Bronchial epithelial cell (primary cell): ENCODE data around the gene TAC4. TPM values are rescaled to one million over a fixed set of nuclear protein-coding genes. Genes with fewer than 3 reads are reported as not detected.

Experiments
- DNase-seq: peaks from one replicate; pipeline ENCODE4 v3.0.0-alpha.2; 2010; ENCODE audit warnings: low read depth
- FAIRE-seq: peaks from 2 replicates; lab custom pipeline; 2011; peaks lifted over from hg19 to GRCh38; lab: Jason Lieb, UNC
- H3K27me3 ChIP-seq: 2 replicates; pipeline ENCODE4 v1.5.1; 2011; ENCODE audit warnings: low read length; ENCODE audit not compliant: control insufficient read depth, insufficient read depth
- H3K36me3 ChIP-seq: 2 replicates; pipeline ENCODE4 v1.5.1; 2011; ENCODE audit warnings: low read length; ENCODE audit not compliant: control insufficient read depth, insufficient read depth
- H3K4me3 ChIP-seq: 2 replicates; pipeline ENCODE4 v1.5.1; 2011; ENCODE audit warnings: mild to moderate bottlenecking, low read depth, low read length, control low read depth
- total RNA-seq: library from RNA; depleted of rRNA; stranded (reverse); fragments of >200 nt; gene quantifications from 2 replicates; pipeline ENCODE4 v1.2.1, GENCODE V29; 2014
- TF ChIP-seq, protein P1 (sequence below): IDR thresholded peaks from 2 replicates; pipeline ENCODE4 v1.5.1; 2011; ENCODE audit warnings: mild to moderate bottlenecking, moderate library complexity, low read length, control low read depth, inconsistent platforms; ENCODE audit not compliant: insufficient read depth, severe bottlenecking

Gene TAC4
- total RNA-seq, 1 donor from 2014 or later = not detected

DNA sequence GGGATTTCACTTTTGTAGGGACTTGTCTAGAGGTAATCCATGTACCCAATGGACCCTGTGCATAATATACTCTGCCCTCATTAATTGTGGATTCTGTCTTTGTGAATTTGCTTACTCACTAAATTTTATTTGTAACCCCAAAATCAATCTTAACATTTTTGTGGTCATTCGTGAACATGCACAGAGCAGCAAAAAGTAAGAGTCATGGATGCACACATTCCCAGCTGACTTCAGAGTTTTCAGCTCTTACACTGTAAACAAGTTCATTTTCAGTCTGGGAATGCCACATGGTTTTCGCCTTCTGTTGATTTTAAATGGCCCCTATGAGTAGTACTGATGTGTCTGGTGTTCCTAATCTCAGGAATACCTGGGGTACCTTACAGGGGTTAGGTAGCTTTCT is 24.3 kb downstream of the TAC4 start:
- TF ChIP-seq, protein P1, sequence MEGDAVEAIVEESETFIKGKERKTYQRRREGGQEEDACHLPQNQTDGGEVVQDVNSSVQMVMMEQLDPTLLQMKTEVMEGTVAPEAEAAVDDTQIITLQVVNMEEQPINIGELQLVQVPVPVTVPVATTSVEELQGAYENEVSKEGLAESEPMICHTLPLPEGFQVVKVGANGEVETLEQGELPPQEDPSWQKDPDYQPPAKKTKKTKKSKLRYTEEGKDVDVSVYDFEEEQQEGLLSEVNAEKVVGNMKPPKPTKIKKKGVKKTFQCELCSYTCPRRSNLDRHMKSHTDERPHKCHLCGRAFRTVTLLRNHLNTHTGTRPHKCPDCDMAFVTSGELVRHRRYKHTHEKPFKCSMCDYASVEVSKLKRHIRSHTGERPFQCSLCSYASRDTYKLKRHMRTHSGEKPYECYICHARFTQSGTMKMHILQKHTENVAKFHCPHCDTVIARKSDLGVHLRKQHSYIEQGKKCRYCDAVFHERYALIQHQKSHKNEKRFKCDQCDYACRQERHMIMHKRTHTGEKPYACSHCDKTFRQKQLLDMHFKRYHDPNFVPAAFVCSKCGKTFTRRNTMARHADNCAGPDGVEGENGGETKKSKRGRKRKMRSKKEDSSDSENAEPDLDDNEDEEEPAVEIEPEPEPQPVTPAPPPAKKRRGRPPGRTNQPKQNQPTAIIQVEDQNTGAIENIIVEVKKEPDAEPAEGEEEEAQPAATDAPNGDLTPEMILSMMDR = no peak
- H3K27me3 ChIP-seq = no peaks in the 10 kb centered on the region
- no peak for FAIRE-seq
- no peak for DNase-seq
- H3K4me3 ChIP-seq = no peak overlapping the region
- H3K36me3 ChIP-seq = peaks cover 13% of the 10 kb centered on the region

DNA sequence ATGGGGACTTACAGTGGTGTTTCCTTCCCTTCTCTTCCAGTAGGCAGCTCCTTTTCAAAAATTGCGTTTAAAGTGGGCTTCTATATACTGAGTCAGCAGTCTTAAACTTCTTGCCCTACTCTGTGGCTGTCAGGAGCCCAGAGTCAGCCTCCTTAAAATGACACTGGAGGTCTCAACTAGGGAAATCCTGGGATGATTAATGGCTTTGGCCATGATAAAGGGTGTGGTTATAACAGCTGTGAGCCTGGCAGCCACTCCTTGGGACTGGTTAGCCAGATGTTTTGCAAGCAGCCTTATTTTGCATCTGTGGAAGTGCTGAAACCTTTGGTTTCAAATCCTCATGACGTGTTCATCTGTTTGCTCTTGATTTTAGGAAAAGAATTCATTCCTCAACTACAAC is 25.0 kb downstream of the TAC4 start:
- TF ChIP-seq, protein P1 = no peak
- H3K36me3 ChIP-seq = peaks cover 15% of the 10 kb centered on the region
- FAIRE-seq = no peak
- DNase-seq = peak; percentile 21
- no peaks in the 10 kb centered on the region for H3K27me3 ChIP-seq
- no peak overlapping the region for H3K4me3 ChIP-seq

DNA sequence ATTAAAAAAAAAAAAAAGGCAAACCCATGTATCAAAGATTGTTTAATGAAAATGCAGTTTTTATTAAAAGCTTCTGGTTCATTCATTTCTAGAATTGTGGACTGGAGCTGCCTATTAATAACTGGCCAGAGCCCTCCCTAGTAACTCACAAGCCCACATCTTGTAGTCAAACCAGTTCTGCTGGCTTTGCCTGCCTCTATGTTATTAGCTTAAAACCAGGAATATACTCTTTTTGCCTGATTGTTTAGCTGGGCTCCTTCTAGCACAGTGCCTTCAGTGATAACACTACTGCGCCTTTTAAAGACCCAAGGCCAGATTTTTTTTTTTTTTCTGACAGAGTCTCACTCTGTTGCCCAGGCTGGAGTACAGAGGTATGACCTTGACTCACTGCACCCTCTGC is 26.0 kb downstream of the TAC4 start:
- TF ChIP-seq, protein P1 = no peak
- Histone ChIP-seq H3K27me3 (no peaks in the 10 kb centered on the region), H3K4me3 (no peak overlapping the region), H3K36me3 (peaks cover 12% of the 10 kb centered on the region)
- DNase-seq (peak; percentile 30), FAIRE-seq (no peak)

DNA sequence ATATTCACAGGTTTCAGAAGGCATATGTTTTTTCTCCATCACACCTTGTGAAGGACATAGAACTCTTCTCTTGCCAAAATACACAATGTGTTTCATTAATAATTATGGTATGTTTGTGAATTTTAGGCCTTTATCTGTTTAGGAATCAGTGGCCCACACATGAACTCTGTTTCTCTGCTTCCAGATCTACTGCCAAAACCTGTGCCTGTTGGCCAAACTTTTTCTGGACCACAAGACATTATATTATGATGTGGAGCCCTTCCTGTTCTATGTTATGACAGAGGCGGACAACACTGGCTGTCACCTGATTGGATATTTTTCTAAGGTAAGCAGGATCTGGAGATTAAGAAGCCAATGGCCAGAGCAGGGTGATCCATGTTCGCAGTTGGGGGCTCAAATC is 26.4 kb downstream of the TAC4 start:
- peaks cover 11% of the 10 kb centered on the region for H3K36me3 ChIP-seq
- H3K27me3 ChIP-seq = no peaks in the 10 kb centered on the region
- no peak overlapping the region for H3K4me3 ChIP-seq
- TF ChIP-seq, protein P1 = no peak
- FAIRE-seq = no peak
- no peak for DNase-seq

DNA sequence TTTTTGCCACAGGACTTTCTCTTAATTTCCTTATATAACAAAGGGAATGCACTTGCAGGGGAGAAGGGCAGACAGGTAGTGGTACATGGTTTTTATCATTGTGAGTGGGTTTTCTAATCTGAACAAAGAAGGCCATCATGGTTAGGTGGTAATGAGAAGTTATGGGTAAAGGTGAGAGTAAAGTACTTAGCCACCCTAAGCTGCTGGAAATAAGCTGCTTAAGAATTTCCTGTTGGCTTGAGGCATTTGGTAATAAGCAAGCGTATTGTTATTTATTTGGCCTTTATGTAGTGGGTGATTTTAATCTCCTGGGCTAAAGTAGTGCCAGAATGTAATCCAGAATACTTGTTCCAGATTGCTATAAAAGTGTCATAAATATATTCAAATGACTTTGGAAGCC is 27.1 kb downstream of the TAC4 start:
- TF ChIP-seq, protein P1 = no peak
- DNase-seq (no peak), FAIRE-seq (no peak)
- Histone ChIP-seq H3K36me3 (peaks cover 11% of the 10 kb centered on the region), H3K27me3 (no peaks in the 10 kb centered on the region), H3K4me3 (no peak overlapping the region)

DNA sequence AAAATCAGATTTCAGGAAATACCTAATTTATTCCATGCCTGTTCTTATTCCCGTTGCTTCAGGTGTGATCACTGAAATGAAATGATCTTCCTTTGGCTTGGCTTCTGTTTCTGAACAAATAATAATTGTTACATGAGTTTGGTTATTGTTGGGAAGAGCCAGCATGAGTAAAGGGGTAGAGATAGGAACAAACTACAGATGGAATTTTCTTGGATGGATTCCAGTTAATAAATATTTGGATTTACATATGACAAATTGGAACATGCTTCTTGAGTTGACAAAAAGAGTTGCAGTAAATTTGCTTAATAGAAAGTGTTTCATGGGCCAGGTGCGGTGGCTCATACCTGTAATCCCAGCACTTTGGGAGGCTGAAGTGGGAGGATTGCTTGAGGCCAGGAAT is 28.2 kb downstream of the TAC4 start:
- H3K36me3 ChIP-seq = peaks cover 9% of the 10 kb centered on the region
- peak; percentile 25 for DNase-seq
- H3K27me3 ChIP-seq = no peaks in the 10 kb centered on the region
- TF ChIP-seq, protein P1 = no peak
- H3K4me3 ChIP-seq = no peak overlapping the region
- FAIRE-seq = no peak
